Brain pericyte (primary cell): ENCODE data around the gene ARL5C.

Experiments used
- DNase-seq: peaks from one replicate; pipeline ENCODE4 v3.0.0-alpha.2; 2012; ENCODE audit warnings: low read depth, low spot score

The ARL5C gene

GRCh38 chr17:39108461-39109375, 57.2 kb downstream of the ARL5C start:
- DNase-seq = no peak

- DNase-seq = no peak
Observed at GRCh38 chr17:39107973-39108372, 58.0 kb downstream of the ARL5C start.

- DNase-seq = no peak
Observed at GRCh38 chr17:39107155-39107554, 58.8 kb downstream of the ARL5C start.
